ENCODE measurements around the gene NR3C2. TPM values are rescaled to one million over a fixed set of nuclear protein-coding genes. Genes with fewer than 3 reads are reported as not detected.

The NR3C2 gene
- total and polyA plus RNA-seq, 3 donors from 2014 or later, result 17.6 to 28.1 (median 19.9) TPM

DNA sequence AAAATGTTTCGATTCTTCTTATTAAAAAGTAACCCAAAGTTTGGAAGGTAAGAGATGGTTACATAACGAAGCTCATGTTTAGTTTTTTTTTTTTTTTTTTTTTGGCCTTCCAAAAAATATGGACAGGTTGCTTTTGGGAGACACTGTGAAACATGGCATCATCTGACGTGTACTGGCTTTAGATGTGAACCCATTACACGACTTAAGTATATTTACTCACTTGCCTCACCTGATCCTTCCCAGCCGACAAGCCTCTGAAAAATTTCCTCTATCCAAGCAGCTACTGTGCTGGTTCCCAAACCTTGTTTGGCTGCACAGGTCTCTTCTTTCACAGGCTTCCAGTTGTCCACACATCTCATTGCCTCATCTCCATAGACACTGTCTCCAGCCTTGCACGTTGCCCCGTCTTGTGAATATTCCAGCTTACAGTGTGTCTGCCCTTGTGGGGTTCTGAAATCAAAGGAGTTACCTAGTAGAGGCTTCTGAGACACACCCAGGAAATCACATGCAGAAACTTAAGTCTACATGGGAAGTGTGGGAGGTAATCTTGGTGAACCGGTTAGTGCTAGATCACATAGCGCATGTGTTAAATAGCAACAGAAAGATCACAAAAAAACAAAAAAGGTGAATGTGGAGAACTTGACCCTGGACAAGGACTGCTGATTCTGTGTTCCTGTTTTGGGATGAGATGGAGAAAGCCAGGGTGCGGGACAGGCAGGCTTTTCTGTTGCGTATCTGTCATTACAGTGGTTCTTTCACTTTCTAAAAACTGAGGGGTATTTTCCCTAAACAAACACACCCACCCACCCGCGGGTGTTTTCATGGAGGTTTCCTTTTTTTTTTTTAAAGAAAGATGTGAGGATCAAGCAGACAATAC is 381.7 kb downstream of the NR3C2 start:
- intact Hi-C loops (cut with DNase I; ENCODE audit: low total_unique reads), result no loop called here
- Histone ChIP-seq H3K4me3 (no peak overlapping the region), H3K27ac (no peak overlapping the region), H3K4me1 (no peaks in the 10 kb centered on the region), H3K36me3 (ENCODE audit: low read depth, missing control alignments) (no peaks in the 10 kb centered on the region), H3K9me3 (no peaks in the 10 kb centered on the region), H3K27me3 (no peaks in the 10 kb centered on the region)
- DNase-seq, result no peak
- WGBS, 2 donors, result 81 to 88% methylated on average over 13 of the region's 13 CpGs
- TF ChIP-seq CTCF (IDR thresholded peaks at IDR 0.05), result no peak
- no peak for TF ChIP-seq POLR2A (IDR thresholded peaks at IDR 0.05)

GRCh38 chr4:148059617-148060180 is 382.5 kb downstream of the NR3C2 start:
- no peak overlapping the region for H3K27ac ChIP-seq
- H3K4me3 ChIP-seq, result no peak overlapping the region
- no peaks in the 10 kb centered on the region for H3K4me1 ChIP-seq
- no peaks in the 10 kb centered on the region for H3K27me3 ChIP-seq
- no peak for TF ChIP-seq POLR2A (IDR thresholded peaks at IDR 0.05)
- no peak for TF ChIP-seq CTCF (IDR thresholded peaks at IDR 0.05)
- WGBS, 2 donors, result 72 to 75% methylated on average over 10 of the region's 10 CpGs
- no peaks in the 10 kb centered on the region for H3K36me3 ChIP-seq (ENCODE audit: low read depth, missing control alignments)
- no peak for DNase-seq
- intact Hi-C loops (cut with DNase I; ENCODE audit: low total_unique reads), result no loop called here
- H3K9me3 ChIP-seq, result no peaks in the 10 kb centered on the region

GRCh38 chr4:148057984-148058859 is 384.0 kb downstream of the NR3C2 start:
- H3K27ac ChIP-seq, result no peak overlapping the region
- TF ChIP-seq POLR2A (IDR thresholded peaks at IDR 0.05) (no peak), CTCF (IDR thresholded peaks at IDR 0.05) (no peak)
- H3K4me3 ChIP-seq, result no peak overlapping the region
- intact Hi-C loops (cut with DNase I; ENCODE audit: low total_unique reads), result no loop called here
- no peaks in the 10 kb centered on the region for H3K27me3 ChIP-seq
- H3K9me3 ChIP-seq, result no peaks in the 10 kb centered on the region
- 88 to 93% methylated on average over 14 of the region's 14 CpGs for WGBS, 2 donors
- DNase-seq, result no peak
- H3K4me1 ChIP-seq, result no peaks in the 10 kb centered on the region
- no peaks in the 10 kb centered on the region for H3K36me3 ChIP-seq (ENCODE audit: low read depth, missing control alignments)

DNA sequence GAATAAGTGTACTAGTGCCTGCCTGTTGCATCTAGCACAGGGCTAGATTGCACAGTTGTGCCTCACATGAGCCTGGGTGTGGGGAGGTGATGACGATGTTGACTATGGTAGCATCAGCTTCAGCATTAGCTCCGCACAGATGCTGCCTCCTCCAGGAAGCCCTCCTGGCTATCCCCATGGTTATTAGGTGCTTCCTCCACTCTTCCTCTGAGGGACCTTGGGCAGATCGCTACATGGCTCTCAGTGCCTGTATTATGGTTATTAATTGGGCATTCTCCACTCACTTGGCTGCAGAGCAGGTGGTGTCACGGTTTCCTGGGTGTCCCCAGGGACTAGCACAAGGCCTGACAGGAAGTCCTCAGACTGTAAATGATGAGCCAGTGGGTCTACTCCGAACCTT is 384.7 kb downstream of the NR3C2 start:
- no peak for DNase-seq
- Histone ChIP-seq H3K27ac (no peak overlapping the region), H3K4me3 (no peak overlapping the region), H3K27me3 (no peaks in the 10 kb centered on the region), H3K4me1 (no peaks in the 10 kb centered on the region), H3K36me3 (ENCODE audit: low read depth, missing control alignments) (no peaks in the 10 kb centered on the region), H3K9me3 (no peaks in the 10 kb centered on the region)
- 91 to 92% methylated on average over 5 of the region's 5 CpGs for WGBS, 2 donors
- TF ChIP-seq CTCF (IDR thresholded peaks at IDR 0.05), result no peak
- no peak for TF ChIP-seq POLR2A (IDR thresholded peaks at IDR 0.05)
- intact Hi-C loops (cut with DNase I; ENCODE audit: low total_unique reads), result no loop called here

Data from testis (tissue), 3 donors.